G401 (cell line): ENCODE results near the gene RABGGTA. TPM values are rescaled to one million over a fixed set of nuclear protein-coding genes. Genes with fewer than 3 reads are reported as not detected.

Experiments
- DNase-seq: peaks from one replicate; pipeline ENCODE4 v3.0.0-alpha.2; 2015; ENCODE audit warnings: low spot score
- in situ Hi-C: cut with HindIII; loops from 2 replicates; pipeline ENCODE4 v1.10.0; 2016; ENCODE audit warnings: low sequenced_read_pairs, mixed read lengths
- total RNA-seq: library from RNA; depleted of rRNA; stranded (reverse); fragments of >200 nt; shearing (Covaris generic); gene quantifications from 2 replicates; pipeline ENCODE4 v1.2.3, GENCODE V29; 2014

Gene RABGGTA
- total RNA-seq, 1 experiment from 2014 or later: 23.6 TPM

DNA sequence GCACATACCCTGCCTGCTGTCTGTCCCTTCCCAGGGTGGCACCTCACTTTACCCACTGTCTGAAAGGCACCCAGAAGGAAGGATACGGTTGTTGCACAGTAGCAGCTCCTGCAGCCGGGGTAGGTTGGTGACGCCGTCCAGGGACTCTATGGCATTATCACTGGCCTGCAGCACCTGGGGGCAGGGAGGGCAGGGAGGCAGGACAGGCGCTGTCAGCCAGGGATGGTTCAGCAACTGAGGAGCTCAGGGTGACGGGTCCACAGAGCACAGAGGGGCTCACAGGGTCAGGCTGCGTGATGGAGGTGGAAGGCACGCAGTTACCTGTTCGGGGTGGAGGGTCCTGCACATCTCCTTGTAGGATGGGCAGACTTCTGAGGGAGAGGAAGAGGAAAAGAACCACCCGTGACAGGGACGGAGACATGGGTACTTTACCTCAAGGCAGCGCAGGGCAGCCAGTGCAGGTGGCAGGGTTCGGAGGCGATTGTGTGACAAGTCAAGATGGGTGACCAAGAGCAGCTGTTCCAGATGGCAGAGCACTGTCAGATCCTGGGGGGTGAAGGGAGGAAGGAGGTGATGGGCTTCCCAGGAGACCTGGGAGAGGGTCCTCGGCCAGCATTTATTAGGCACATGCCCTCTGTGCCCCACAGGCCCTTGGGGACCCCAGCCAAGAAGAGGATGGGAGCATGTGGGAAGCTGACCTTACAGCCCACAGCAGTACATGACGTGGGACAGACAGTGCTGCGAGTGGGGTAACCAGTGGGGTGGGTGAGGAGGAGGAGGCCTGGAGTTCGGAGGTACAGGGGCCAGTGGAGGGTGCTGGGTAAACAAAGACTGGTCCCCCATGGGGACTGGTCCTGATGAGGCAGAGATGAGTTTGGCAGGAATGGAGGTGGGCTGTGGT, 4.8 kb downstream of the RABGGTA start:
- in situ Hi-C loops: no loop called here
- DNase-seq: no peak

DNA sequence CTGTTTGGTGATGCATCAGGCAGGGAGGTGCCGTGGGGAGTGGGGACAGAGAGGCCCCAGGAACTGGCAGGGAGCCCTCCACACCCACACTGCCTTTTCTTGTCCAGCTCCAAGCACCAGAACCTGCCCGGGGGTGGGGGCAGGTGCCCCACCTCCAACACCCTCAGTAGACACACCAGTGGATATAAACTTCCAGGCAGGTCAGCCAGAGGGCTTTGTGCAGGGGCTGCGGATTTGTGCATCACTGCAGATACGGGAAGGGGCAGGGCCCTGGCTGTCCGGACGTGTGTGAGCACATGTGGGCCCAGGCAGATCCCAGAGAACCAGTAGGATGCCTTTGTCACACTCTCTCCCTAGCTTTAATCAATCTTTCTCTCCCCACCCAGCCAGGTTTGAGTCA, 7.1 kb downstream of the RABGGTA start:
- in situ Hi-C loops: no loop called here

DNA sequence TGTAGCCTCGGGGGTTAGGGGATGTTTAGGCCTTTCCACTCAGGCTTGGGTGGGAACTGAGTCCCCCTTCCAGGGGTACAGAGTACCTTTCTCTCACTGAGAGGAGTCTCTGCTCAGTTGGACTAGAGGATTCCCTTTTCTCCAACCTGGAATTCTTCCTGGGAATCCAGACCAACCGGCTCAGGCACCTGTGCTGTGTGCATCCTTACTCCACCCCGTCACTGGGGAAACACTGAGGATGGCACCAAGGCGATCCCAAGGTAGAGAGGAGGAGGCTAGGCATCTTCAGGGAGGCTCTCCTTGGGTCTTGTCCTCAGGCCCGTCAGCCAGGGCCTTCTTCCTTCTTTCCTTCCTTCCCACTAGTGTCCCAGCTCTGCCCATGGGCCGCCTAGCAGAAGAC, 7.5 kb downstream of the RABGGTA start:
- no peak for DNase-seq
- in situ Hi-C loops: no loop called here

More for the DNA sequence above, 7.1 kb downstream of the RABGGTA start:
- DNase-seq: no peak

DNA sequence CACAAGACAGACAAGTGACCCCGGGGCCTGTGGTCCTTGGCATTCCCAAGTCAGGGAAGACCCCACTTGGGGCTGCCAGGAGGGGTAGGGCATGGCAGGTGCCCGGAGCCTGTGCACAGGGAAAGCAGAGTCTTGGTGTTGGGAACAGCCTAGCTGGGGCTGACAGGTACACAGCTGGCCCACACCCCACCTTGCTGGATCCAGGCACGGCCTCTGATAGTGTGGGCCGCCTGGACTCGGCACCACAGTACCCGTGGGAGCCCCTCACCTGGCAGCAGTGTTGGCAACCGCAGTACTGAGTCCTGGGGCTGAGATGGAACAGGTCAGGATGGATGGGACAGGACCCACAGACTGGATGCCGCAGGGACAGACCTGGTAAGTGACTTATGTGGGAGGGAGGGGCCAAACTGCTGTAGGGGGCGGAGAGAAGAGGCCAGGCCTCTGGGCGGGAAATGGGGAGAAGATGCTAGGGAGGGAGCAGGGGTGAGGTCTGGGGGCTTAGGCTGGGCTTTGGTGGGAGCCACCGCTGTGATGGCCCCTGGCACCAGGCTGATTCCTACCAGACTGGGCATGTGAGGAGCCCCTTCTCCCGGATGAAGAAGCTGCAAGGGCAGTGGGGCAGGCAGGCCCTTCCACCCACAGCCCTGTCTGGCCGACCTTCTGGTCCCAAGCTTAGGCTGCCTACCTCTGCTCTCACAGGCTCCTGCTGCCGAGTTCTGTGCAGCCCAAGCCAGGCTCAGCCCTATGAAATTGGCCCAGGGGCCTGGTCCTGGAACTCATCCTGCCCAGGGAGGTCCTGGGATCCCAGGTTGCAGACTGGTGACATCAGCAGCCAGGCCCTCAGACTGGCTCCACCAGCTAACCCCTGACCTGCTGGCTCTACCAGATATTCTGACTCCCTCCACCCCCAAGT, 8.3 kb downstream of the RABGGTA start, which contains the start of gene TGM1:
TGM1 (minus strand) TSS at position 357 of the 913 bp plus-strand sequence. CDS start 825 bp downstream, outside the sequence.
- in situ Hi-C loops: no loop called here
- DNase-seq: no peak

DNA sequence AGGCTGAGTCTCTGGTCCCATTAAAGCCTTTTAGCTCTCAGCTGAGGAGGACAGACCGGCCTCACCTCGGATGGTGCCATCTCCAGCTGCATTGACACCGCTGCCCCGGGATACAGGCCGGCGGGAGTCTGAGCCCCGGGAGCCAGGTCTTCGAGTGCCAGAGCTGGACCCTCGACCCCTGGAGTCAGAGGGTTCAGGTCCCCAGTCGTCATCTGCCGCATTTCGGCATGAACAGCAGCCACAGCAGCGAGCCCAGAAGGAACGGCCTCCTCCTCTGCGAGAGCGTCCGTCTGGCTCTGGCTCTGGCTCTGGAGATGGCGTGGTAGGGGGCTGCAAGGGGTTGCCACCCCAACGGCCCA, 9.4 kb downstream of the RABGGTA start:
- no peak for DNase-seq
- in situ Hi-C loops: no loop called here

DNA sequence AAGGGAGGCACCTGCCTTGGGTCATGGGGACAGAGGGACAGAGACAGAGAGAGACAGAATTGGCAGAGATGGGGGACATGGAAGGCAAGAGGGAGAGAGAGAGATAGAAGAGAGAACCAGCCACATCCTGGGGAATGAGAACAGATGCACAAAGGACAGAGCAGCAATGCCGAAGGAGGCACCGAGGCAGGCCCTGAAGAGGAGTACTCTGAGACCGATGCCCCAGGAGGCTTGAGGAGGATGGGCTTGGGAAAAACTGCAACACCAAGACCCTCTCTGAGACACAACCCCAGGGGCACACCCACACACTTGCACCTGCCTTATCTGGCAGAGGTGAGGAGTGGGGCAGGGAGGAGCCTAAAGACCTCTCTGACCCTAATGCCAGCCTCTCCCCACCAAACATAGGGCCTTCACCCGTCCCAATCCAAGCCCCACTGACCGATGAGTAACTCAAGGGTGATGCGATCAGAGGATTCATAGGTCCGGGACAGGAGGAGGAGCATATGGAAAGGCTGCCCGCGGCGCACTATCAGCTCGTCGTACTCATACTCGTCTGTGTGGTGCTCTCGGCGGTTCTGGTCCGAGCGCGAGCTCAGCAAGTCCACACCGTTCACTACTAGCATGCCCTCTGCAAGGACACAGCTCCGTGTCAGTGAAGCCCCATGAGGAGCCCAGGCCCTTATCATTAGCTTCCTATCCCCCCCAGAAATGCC, 10.0 kb downstream of the RABGGTA start:
- in situ Hi-C loops: no loop called here

DNA sequence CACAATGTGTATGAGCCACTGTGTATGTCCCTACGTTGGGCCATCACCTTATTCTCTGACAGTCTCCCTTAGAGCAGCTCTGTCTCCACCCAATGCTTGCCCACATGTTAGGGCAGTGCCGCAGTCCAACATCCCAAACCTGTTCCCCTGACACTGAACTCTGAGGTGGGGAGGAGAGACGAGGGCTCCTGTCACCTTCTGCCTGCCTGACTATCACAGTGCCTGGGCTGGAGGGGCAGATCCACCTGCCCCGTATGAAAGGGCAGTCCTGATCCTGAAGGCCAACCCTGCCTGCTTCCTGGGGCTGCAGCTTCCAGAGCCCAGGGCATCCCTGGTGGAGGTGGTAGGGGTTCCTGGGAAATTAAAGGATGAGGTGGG, 10.6 kb downstream of the RABGGTA start:
- in situ Hi-C loops: no loop called here
- no peak for DNase-seq

More for the DNA sequence above, 10.0 kb downstream of the RABGGTA start:
- DNase-seq: no peak

DNA sequence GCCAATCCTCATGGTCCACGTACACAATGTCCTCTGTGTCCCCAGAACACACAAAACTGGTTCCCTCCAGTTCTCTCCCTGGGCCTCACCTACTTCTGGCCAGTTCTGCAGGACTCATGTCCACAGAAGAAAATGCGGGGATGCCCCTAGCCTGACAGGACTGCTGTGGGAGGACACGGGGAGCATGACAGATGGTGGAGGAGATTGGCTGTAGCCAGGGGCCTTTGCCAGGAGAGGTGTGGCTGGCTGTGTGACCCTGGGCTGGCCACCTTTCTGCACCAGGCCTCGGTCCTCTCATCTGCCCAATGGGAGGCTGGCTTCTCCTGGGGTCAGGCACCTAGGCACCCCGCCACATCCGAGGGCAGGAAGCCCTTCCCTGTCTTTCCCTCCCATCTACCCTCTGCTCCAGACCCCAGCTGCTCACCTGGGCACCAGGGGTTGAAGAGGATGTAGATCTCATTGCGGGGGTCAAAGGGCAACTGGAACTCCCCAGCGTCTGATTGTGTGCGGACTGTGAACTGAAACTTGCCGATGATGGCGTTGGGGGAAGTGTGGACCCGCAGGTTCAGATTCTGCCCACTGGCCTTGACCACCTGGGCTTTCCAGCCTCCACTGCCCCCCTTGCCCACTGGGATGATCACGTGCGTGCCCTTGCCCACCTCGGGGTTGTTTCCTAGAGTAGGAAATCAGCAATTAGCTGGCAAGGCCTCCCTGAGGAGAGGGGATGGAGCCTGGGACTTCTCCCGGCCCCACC, 11.2 kb downstream of the RABGGTA start:
- DNase-seq: no peak
- in situ Hi-C loops: no loop called here

DNA sequence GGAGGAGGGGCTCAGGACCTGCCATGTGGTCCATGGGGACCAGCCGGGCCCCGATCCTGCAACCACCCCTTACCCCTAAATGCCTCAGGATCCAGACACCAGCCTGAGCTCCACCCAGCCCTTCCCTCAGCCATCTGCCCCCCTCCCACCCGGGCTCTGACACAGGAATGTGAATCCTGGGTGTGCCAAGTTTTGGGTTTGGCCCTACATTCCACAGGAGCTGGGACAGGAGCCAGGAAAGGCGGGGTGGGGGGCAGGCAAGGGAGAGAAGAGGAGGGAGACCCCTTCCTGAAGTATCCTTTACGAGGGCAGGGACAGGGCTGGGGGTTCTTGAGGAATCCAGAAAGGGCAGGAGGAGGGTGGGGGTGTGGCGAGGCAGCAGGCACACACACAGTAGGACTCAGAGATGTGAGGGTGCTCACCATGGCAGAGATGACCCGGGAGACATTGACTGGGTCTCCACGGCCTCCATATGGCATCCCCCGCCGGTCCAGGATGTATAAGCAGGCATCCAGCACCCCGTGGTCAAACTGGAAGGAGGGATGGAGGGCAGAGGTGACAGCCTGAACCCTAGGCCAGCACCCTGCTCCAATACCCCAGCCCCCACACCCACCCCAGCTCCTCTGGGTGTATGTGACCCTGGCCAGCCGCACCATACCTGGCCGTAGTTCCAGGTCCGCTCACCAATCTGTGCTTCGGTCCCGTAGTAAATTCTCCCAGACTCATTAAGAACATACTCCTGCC, 11.9 kb downstream of the RABGGTA start:
- in situ Hi-C loops: no loop called here
- DNase-seq: no peak

DNA sequence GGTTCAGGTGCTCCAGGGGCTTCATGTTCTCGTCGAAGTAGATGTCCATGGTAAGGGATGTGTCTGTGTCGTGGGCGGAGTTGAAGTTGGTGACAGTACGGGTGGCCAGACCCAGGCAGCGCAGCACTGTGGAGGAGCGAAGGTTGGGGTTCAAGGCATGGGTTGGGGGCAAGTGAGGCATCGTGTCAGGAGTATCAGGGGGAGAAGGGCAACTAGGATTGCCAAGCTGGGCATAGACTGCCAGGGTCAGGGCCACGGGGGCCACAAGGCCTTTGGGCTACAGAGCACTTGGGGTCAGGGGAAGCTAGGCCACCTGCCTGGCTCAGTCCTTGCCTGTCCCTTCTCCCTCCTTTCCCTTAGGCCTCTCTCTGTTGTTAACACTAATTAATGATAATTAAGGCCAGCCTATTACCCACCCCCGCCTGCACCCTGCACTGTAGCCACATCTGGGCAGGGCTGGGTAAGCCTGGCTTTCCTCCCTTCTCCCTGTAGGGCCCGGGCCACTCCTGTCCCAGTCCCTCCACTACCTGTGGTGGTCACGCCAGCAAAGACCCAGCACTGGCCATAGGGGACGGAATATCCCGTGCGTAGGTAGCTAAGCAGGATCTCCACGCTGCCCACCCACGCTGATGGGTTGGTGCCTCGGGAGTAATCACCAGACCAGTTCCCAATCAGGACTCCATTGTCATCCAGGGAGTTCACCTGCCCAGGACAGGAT, 12.7 kb downstream of the RABGGTA start:
- DNase-seq: no peak
- in situ Hi-C loops: no loop called here

DNA sequence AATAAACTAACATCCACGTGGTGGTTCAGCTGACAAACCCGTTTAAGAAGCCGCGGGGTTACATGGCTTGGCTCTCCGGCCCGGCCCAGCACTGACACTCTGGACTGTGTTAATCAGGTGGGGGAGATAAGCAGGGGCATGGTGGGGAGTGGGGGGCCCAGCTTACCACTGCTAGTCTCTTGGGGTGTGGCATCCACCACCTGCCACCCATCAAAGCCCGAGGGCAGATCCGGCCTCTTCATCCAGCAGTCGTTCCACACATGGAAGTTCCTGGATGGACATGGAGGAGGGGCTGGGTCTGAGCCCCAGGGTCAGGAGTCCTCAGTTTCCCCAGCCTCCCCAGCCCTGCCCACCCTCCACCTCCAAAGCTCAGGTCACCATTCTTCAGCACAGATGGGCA, 13.3 kb downstream of the RABGGTA start:
- in situ Hi-C loops: no loop called here
- DNase-seq: no peak

DNA sequence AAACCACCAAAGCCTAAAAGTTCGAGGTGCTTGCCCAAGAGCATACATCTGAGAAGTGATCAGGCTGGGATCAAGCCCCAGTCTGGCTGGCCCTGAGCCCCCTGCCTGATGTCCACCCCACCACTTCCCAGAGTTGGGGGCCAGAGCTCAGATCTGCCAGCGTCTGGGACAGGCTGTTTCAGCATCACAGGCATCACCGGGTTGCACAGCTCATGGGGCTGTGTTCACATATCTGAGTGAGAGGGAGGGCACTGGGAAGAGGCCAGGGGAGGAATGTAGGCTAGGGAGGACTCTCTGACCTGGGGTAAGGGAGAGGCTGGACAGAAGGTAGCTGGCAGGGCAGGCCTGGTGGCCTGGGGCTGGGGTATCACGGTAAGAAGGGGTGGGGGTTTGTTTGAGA, 14.4 kb downstream of the RABGGTA start:
- DNase-seq: no peak
- in situ Hi-C loops: no loop called here

DNA sequence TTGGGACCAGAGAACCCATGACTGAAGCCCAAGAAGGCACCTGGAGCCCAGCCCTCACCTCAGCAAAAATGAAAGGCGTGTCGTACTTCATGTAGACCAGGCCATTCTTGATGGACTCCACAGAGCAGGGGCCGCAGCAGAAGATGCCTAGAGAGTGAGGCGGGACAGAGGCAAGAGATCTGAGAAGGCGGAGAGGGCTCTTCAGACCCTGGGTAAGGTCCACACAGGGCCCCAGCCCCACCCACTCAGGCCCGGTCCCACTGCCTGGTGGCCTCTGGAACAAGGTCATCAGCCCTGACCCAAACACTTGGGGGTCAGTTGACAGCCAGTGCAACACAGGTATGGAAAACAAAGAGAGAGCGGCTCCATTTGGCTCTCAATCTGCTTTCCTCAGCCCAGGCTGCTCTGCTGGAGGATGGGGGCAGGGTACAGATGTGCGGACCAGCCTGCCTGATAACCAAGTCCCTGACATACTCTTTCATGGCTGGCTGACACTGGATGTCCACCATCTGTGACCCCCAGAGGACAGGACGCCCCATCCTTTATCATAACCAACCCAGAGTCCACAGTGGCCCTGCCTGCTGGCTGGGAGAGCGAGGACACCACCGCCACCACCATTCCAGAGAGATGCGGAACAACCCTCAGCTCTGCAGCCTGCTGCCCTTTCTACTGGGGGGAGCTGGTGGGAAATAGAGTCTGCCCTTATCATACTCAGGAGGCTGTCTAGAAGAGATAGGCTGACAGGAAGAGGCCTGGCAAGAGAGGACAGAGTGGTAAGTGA, 15.3 kb downstream of the RABGGTA start:
- no peak for DNase-seq

DNA sequence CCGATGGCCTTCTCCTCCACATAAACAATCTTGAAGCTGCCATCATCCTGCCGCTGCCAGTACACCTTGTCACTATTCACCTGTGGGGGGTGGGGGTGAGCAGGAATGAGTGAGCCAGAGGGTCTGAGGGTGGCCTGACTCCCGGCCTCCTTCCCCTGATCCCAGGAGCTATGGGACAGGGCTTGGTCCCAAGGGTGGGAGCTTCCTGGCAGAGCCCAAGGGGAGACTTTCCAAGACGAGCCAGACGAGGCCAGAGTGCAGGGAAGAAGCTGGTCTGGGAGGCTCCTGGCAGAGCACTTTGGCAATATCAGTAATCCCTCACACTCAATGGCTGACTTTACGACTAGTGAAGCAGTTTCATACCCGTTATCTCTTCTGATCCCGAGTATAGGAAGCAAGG, 16.0 kb downstream of the RABGGTA start:
- in situ Hi-C loops: no loop called here
- DNase-seq: no peak

More for the DNA sequence above, 15.3 kb downstream of the RABGGTA start:
- in situ Hi-C loops: no loop called here

DNA sequence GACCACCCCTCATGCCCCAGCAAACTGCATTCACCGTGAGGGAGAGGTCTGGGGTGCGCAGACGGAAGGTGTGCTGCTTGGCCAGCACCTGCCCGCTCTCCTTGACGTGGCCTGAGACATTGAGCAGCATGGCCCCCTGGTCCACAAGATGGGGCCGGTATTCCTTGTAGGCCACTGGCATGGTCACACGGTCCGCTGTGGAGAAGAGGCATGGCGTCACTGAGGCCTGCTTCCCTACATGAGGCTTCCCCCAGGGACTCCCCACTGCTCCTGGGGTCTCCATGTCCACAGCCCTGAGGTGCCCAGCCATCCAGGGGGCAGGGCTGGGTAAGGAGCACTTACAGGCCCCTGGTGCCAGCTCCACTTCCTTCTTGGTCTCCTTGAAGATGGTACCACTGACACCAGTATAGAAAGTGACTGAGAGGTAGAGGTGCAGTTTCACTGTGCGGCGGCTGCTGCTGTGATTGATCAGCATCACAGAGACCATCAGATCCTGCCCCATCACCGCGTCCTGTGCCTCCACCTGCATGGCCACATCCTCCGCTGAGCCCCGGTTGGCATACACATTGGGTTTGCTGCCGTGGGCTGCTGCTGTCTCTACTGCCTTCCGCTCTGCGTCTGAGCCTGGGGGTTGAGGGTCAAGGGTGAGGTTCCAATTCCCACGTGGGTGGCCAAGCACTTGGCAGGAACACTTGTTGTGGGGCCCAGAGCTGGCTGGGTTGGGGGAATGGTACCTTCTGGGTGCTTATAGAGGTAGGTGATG, 16.6 kb downstream of the RABGGTA start:
- in situ Hi-C loops: no loop called here
- DNase-seq: no peak

DNA sequence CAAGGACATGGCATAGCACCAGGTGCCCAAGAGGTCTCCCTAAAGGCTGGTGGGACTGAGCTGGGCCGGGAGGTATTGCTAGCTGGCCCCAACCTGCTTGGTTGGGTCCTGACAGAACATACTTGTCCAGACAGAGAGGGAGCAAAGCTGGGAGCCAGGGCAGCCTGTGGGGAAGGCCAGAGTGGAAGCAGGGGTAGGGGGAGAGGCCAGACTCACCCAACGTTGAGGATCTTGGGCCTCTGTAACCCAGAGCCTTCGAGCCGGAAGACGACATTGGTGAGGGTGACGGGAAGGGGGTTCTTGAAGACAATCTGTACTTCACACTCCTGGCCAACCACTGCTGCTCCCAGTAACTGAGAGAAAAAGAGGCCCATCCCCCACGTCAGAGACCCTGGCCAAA, 17.5 kb downstream of the RABGGTA start:
- no peak for DNase-seq
- in situ Hi-C loops: no loop called here
